Occipital lobe (tissue), 3 donors: ENCODE measurements around the gene BCL7B. TPM values are rescaled to one million over a fixed set of nuclear protein-coding genes. Genes with fewer than 3 reads are reported as not detected.
"Not testable (repeated sequence)": the region's sequence is repeated elsewhere in the genome, so short reads cannot be mapped to it uniquely, and the experiment has no call there.

Source experiments
- DNase-seq: peaks from one replicate; lab custom pipeline; 2025; lab: John Stamatoyannopoulos, UW
- small RNA-seq: library from RNA; depleted of rRNA; stranded (forward); fragments of <200 nt; gene quantifications from one replicate; pipeline ENCODE3, GENCODE V24; 2014
- total RNA-seq: library from RNA; depleted of rRNA; stranded (reverse); fragments of >200 nt; gene quantifications from one replicate; pipeline ENCODE4 v1.2.3, GENCODE V29; 2014

BCL7B gene
- total RNA-seq, 1 donor from 2014 or later: 9.4 TPM

DNA sequence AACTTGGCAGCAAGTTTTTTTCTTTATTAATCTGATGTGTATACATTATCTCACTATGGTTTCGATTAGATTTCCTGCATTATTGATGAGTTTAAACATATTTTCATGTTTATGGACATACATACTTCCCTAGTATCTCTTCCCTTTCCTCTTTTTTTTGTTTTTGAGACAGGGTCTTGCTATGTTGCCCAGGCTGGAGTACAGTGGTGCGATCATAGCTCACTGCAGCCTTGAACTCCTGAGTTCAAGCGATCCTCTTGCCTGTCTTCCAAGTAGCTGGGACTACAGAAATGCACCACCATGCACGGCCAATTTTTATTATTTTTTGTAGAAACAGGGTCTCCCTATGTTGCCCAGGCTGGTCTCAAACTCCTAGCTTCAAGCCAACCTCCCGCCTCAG, 54.3 kb downstream of the BCL7B start:
- DNase-seq: no peak

- no peak for DNase-seq
Observed at GRCh38 chr7:73496626-73497025, 60.9 kb downstream of the BCL7B start.

DNA sequence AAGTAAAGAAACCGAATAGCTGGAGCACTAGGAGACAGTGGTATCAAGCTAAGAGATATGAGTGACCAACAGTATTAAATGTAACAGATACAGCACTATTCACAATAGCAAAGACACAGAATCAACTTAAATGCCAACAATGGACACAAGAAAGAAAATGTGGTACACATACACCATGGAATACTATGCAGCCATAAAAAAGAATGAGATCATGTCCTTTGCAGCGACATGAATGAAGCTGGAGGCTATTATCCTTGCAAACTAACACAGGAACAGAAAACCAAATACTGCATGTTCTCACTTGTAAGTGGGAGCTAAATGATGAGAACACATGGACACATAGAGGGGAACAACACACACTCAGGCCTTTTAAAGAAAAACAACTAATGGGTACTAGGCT, 62.0 kb downstream of the BCL7B start:
- not testable (repeated sequence) for DNase-seq

DNA sequence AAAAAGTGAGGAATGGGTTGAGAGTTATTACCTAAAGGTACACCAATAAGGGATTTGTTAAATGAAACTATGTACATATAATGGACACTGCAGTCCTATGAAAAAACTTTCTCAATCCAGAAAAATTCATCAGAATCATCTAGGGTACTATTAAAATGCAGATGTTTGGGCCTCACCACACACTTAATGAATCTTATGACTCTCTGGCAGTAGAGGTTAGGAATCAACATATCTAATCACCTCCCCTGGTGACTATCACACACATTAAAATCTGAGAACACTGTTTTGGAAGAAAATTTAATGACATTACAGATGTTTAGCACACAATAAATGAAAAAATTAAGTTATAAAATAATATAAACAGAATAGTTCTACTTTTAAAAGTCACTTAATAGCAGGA, 67.5 kb downstream of the BCL7B start:
- DNase-seq: no peak

- no peak for DNase-seq
Observed at GRCh38 chr7:73487486-73487885, 70.0 kb downstream of the BCL7B start.

Small RNA genes within 50 kb of the gene (small RNA-seq; reads per million reads assigned to genes)
- gene RNU6-1198P: not detected

Other genes with a start within 250 kb of the BCL7B start
- gene NSUN5, start 248.9 kb downstream of the BCL7B start, total RNA-seq: 13.9 TPM
- 0.16 TPM for gene TRIM50, start 229.6 kb downstream of the BCL7B start, total RNA-seq
- not detected for gene FKBP6, start 229.5 kb downstream of the BCL7B start, total RNA-seq
- gene FZD9, start 123.9 kb downstream of the BCL7B start, total RNA-seq: 2.3 TPM
- 53.0 TPM for gene BAZ1B, start 35.4 kb downstream of the BCL7B start, total RNA-seq
- gene TBL2, start 20.9 kb upstream of the BCL7B start, total RNA-seq: 22.5 TPM
- not detected for gene MLXIPL, start 66.8 kb upstream of the BCL7B start, total RNA-seq
- 21.5 TPM for gene VPS37D, start 110.1 kb upstream of the BCL7B start, total RNA-seq
- 3.1 TPM for gene DNAJC30, start 125.8 kb upstream of the BCL7B start, total RNA-seq
- gene BUD23, start 125.9 kb upstream of the BCL7B start, total RNA-seq: 23.7 TPM
- 49.8 TPM for gene STX1A, start 162.0 kb upstream of the BCL7B start, total RNA-seq
- 4.2 TPM for gene ABHD11, start 181.1 kb upstream of the BCL7B start, total RNA-seq
- not detected for gene CLDN3, start 212.6 kb upstream of the BCL7B start, total RNA-seq